Neural progenitor cell (in vitro differentiated cells): ENCODE results near the gene DHDH. TPM values are rescaled to one million over a fixed set of nuclear protein-coding genes. Genes with fewer than 3 reads are reported as not detected.
"Not testable (repeated sequence)": the region's sequence is repeated elsewhere in the genome, so short reads cannot be mapped to it uniquely, and the experiment has no call there.

ENCODE experiments used
- DNase-seq: peaks from one replicate; pipeline ENCODE4 v3.0.0-alpha.2; 2016; ENCODE audit warnings: low spot score
- H2AFZ ChIP-seq: fragments of 200-600 bp; sonication (generic); replicated peaks from 2 replicates; pipeline ENCODE4 v1.6.1; 2016; ENCODE audit warnings: antibody characterized with exemption
- H3F3A ChIP-seq: fragments of 200-600 bp; sonication (generic); 2 replicates; pipeline ENCODE4 v1.6.1; 2016; ENCODE audit warnings: antibody characterized with exemption, low read depth
- H3K27ac ChIP-seq: fragments of 200-600 bp; sonication (generic); 2 replicates; pipeline ENCODE4 v1.5.1; 2016; ENCODE audit warnings: mild to moderate bottlenecking
- H3K27me3 ChIP-seq: fragments of 200-600 bp; sonication (generic); 2 replicates; pipeline ENCODE4 v1.6.1; 2016; ENCODE audit warnings: mild to moderate bottlenecking, moderate library complexity
- H3K36me3 ChIP-seq: fragments of 200-600 bp; sonication (generic); 2 replicates; pipeline ENCODE4 v1.5.1; 2016
- H3K4me1 ChIP-seq: fragments of 200-600 bp; sonication (generic); 2 replicates; pipeline ENCODE4 v1.6.1; 2016; ENCODE audit warnings: mixed run types
- H3K4me2 ChIP-seq: fragments of 200-600 bp; sonication (generic); 2 replicates; pipeline ENCODE4 v1.6.1; 2016
- H3K4me3 ChIP-seq: fragments of 200-600 bp; sonication (generic); 2 replicates; pipeline ENCODE4 v1.5.1; 2016
- H3K79me2 ChIP-seq: fragments of 200-600 bp; sonication (generic); 2 replicates; pipeline ENCODE4 v1.6.1; 2016; ENCODE audit warnings: low read depth
- H3K9ac ChIP-seq: fragments of 200-600 bp; sonication (generic); 2 replicates; pipeline ENCODE4 v1.6.1; 2016
- H3K9me3 ChIP-seq: fragments of 200-600 bp; sonication (generic); 2 replicates; pipeline ENCODE4 v1.5.1; 2016; ENCODE audit warnings: low read depth
- H4K20me1 ChIP-seq: fragments of 200-600 bp; sonication (generic); 2 replicates; pipeline ENCODE4 v1.6.1; 2016; ENCODE audit warnings: low read depth
- H3K27ac Mint-ChIP-seq: 3 replicates; pipeline ENCODE4 v1.8.0; 2021; ENCODE audit warnings: mixed read lengths
- H3K27me3 Mint-ChIP-seq: 2 replicates; pipeline ENCODE4 v1.8.0; 2022; ENCODE audit warnings: low read depth, mild to moderate bottlenecking, inconsistent platforms, moderate library complexity, mixed read lengths; ENCODE audit not compliant: insufficient read depth
- H3K36me3 Mint-ChIP-seq: 3 replicates; pipeline ENCODE4 v1.8.0; 2021; ENCODE audit warnings: mixed read lengths
- H3K4me1 Mint-ChIP-seq: 3 replicates; pipeline ENCODE4 v1.8.0; 2021; ENCODE audit warnings: mixed read lengths
- H3K4me3 Mint-ChIP-seq: 3 replicates; pipeline ENCODE4 v1.8.0; 2021; ENCODE audit warnings: mild to moderate bottlenecking, moderate library complexity, mixed read lengths
- H3K9me3 Mint-ChIP-seq: 3 replicates; pipeline ENCODE4 v1.8.0; 2020; ENCODE audit warnings: mixed read lengths
- EZH2 ChIP-seq: fragments of 200-600 bp; sonication (generic); IDR thresholded peaks from 2 replicates; pipeline ENCODE4 v1.6.1; 2017; ENCODE audit warnings: antibody characterized with exemption, mild to moderate bottlenecking, moderate library complexity
- EZH2phosphoT487 ChIP-seq: fragments of 200-600 bp; sonication (generic); IDR thresholded peaks from 2 replicates; pipeline ENCODE4 v1.6.1; 2017; ENCODE audit warnings: antibody characterized with exemption
- total RNA-seq: library from RNA; depleted of rRNA; stranded (reverse); fragments of >200 nt; gene quantifications from 2 replicates; pipeline ENCODE4 v1.2.3, GENCODE V29; 2015; ENCODE audit warnings: low replicate concordance
- TF ChIP-seq, protein P1 (sequence below): fragments of 200-600 bp; sonication (generic); IDR thresholded peaks from 2 replicates; pipeline ENCODE4 v1.5.1; 2017; ENCODE audit warnings: antibody characterized with exemption, mild to moderate bottlenecking

Gene DHDH
- total RNA-seq, 1 donor from 2014 or later, result not detected

GRCh38 chr19:48906324-48906723 lies 27.2 kb upstream of the DHDH start:
- no peaks in the 10 kb centered on the region for H3K9me3 Mint-ChIP-seq
- Histone ChIP-seq H3K4me1 (no peaks in the 10 kb centered on the region), H3K27ac (no peak overlapping the region), H3K36me3 (no peaks in the 10 kb centered on the region), H3F3A (no peaks in the 10 kb centered on the region), H3K9ac (no peak overlapping the region), H3K27me3 (no peaks in the 10 kb centered on the region), H3K9me3 (no peaks in the 10 kb centered on the region), H3K4me3 (no peak overlapping the region), H3K4me2 (no peak overlapping the region), H4K20me1 (peaks cover 3% of the 10 kb centered on the region), H2AFZ (no peak overlapping the region), H3K79me2 (peaks cover 12% of the 10 kb centered on the region)
- H3K36me3 Mint-ChIP-seq, result peaks cover 25% of the 10 kb centered on the region
- no peak overlapping the region for H3K4me3 Mint-ChIP-seq
- H3K27me3 Mint-ChIP-seq, result peaks cover 2% of the 10 kb centered on the region
- H3K4me1 Mint-ChIP-seq, result peaks cover 2% of the 10 kb centered on the region
- no peak overlapping the region for H3K27ac Mint-ChIP-seq
- TF ChIP-seq EZH2, result no peak
- no peak for TF ChIP-seq EZH2phosphoT487
- TF ChIP-seq, protein P1, sequence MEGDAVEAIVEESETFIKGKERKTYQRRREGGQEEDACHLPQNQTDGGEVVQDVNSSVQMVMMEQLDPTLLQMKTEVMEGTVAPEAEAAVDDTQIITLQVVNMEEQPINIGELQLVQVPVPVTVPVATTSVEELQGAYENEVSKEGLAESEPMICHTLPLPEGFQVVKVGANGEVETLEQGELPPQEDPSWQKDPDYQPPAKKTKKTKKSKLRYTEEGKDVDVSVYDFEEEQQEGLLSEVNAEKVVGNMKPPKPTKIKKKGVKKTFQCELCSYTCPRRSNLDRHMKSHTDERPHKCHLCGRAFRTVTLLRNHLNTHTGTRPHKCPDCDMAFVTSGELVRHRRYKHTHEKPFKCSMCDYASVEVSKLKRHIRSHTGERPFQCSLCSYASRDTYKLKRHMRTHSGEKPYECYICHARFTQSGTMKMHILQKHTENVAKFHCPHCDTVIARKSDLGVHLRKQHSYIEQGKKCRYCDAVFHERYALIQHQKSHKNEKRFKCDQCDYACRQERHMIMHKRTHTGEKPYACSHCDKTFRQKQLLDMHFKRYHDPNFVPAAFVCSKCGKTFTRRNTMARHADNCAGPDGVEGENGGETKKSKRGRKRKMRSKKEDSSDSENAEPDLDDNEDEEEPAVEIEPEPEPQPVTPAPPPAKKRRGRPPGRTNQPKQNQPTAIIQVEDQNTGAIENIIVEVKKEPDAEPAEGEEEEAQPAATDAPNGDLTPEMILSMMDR, result no peak
- DNase-seq, result no peak

GRCh38 chr19:48907671-48908070 lies 25.8 kb upstream of the DHDH start:
- no peak overlapping the region for H3K4me2 ChIP-seq
- H3K27me3 ChIP-seq, result no peaks in the 10 kb centered on the region
- Mint-ChIP-seq H3K27me3 (peaks cover 2% of the 10 kb centered on the region), H3K36me3 (peaks cover 25% of the 10 kb centered on the region), H3K4me3 (no peak overlapping the region), H3K9me3 (no peaks in the 10 kb centered on the region), H3K4me1 (no peaks in the 10 kb centered on the region), H3K27ac (no peak overlapping the region)
- TF ChIP-seq EZH2phosphoT487 (no peak), EZH2 (no peak)
- TF ChIP-seq, protein P1, result no peak
- H3K9ac ChIP-seq, result no peak overlapping the region
- H3K4me3 ChIP-seq, result no peak overlapping the region
- H2AFZ ChIP-seq, result no peak overlapping the region
- no peak for DNase-seq
- H4K20me1 ChIP-seq, result no peaks in the 10 kb centered on the region
- H3K4me1 ChIP-seq, result no peaks in the 10 kb centered on the region
- no peaks in the 10 kb centered on the region for H3K36me3 ChIP-seq
- H3K79me2 ChIP-seq, result no peaks in the 10 kb centered on the region
- H3K9me3 ChIP-seq, result no peaks in the 10 kb centered on the region
- no peak overlapping the region for H3K27ac ChIP-seq
- no peaks in the 10 kb centered on the region for H3F3A ChIP-seq

DNA sequence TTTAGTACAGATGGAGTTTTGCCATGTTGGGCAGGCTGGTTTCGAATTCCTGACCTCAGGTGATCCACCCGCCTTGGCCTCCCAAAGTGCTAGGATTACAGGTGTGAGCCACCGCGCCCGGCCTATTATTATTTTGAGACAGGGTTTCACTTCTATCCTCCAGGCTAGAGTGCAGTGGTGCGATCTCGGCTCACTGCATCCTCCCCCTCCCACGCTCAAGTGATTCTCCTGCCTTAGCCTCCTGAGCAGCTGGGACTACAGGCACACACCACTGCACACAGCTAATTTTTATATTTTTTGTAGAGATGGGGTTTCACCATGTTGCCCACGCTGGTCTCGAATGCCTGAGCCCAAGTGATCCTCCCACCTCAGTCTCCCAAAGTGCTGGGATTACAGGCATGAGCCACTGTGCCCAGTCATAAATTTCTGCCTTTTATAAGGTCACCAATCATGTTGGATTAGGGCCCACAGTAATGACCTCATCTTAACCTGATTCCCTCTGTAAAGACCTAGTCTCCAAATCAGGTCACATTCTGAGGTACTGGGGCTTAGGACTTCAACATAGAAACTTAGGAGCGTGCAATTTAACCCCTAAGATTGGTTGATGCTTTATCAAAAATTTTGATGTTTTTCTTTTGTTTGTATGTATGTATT lies 23.9 kb upstream of the DHDH start:
- H3K4me1 ChIP-seq, H3K27ac ChIP-seq, H3K4me2 ChIP-seq, H4K20me1 ChIP-seq, H3F3A ChIP-seq, H3K4me1 Mint-ChIP-seq, H3K27me3 Mint-ChIP-seq, H3K9ac ChIP-seq, H3K9me3 ChIP-seq, H3K9me3 Mint-ChIP-seq, H2AFZ ChIP-seq, H3K4me3 Mint-ChIP-seq, DNase-seq, H3K27ac Mint-ChIP-seq, H3K79me2 ChIP-seq, H3K27me3 ChIP-seq, H3K36me3 ChIP-seq, H3K4me3 ChIP-seq: not testable (repeated sequence)
- peaks cover 36% of the 10 kb centered on the region for H3K36me3 Mint-ChIP-seq

DNA sequence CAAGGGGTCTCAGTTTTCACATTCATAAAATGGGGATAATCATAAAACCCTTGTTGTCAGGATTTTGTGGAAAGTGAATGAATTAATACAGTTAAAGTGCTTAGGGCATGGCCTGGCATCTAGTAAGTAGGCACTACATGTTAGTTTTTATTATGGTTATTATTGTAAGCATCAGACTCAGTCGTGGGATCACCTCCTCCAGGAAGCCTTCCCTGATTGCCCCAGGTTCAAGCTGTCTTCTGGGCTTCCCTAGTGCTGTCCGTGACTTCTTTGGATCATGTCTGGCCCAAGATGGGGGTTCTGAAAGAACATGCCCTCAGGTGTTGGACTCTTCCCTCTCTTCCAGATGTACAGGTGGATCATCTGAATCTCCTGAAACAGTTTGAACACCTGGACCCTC lies 22.7 kb upstream of the DHDH start:
- H3K4me1 ChIP-seq, result no peaks in the 10 kb centered on the region
- H3K27me3 ChIP-seq, result no peaks in the 10 kb centered on the region
- no peak overlapping the region for H3K27ac ChIP-seq
- H3F3A ChIP-seq, result no peaks in the 10 kb centered on the region
- H3K4me3 Mint-ChIP-seq, result no peak overlapping the region
- TF ChIP-seq, protein P1, result no peak
- no peak for TF ChIP-seq EZH2phosphoT487
- no peak for TF ChIP-seq EZH2
- no peaks in the 10 kb centered on the region for H3K9me3 ChIP-seq
- no peak overlapping the region for H3K27ac Mint-ChIP-seq
- no peaks in the 10 kb centered on the region for H4K20me1 ChIP-seq
- no peaks in the 10 kb centered on the region for H3K9me3 Mint-ChIP-seq
- no peak overlapping the region for H3K4me3 ChIP-seq
- no peaks in the 10 kb centered on the region for H3K36me3 ChIP-seq
- H3K36me3 Mint-ChIP-seq, result peaks cover 30% of the 10 kb centered on the region
- H3K9ac ChIP-seq, result no peak overlapping the region
- DNase-seq, result no peak
- H3K27me3 Mint-ChIP-seq, result peaks cover 2% of the 10 kb centered on the region
- no peaks in the 10 kb centered on the region for H3K4me1 Mint-ChIP-seq
- H3K79me2 ChIP-seq, result no peaks in the 10 kb centered on the region
- no peak overlapping the region for H2AFZ ChIP-seq
- H3K4me2 ChIP-seq, result no peak overlapping the region
